ENCODE data around the gene CCDC110.

GRCh38 chr4:185515248-185515647 is 43.7 kb upstream of the CCDC110 start:
- TF ChIP-seq, protein P1, sequence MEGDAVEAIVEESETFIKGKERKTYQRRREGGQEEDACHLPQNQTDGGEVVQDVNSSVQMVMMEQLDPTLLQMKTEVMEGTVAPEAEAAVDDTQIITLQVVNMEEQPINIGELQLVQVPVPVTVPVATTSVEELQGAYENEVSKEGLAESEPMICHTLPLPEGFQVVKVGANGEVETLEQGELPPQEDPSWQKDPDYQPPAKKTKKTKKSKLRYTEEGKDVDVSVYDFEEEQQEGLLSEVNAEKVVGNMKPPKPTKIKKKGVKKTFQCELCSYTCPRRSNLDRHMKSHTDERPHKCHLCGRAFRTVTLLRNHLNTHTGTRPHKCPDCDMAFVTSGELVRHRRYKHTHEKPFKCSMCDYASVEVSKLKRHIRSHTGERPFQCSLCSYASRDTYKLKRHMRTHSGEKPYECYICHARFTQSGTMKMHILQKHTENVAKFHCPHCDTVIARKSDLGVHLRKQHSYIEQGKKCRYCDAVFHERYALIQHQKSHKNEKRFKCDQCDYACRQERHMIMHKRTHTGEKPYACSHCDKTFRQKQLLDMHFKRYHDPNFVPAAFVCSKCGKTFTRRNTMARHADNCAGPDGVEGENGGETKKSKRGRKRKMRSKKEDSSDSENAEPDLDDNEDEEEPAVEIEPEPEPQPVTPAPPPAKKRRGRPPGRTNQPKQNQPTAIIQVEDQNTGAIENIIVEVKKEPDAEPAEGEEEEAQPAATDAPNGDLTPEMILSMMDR (IDR thresholded peaks at IDR 0.05): no peak
- TF ChIP-seq POLR2A (IDR thresholded peaks at IDR 0.05; ENCODE audit: low read depth) (no peak), POLR2AphosphoS5 (IDR thresholded peaks at IDR 0.05) (no peak)

All from esophagus muscularis mucosa (tissue), 3 donors.